Skeletal muscle cell (primary cell): Measurements from ENCODE around the gene RNASE4.
"Not testable (repeated sequence)": the region's sequence is repeated elsewhere in the genome, so short reads cannot be mapped to it uniquely, and the experiment has no call there.

Experiments used
- DNase-seq: peaks from one replicate; pipeline ENCODE4 v3.0.0-alpha.2; 2010; ENCODE audit warnings: low read depth
- H3K4me3 ChIP-seq: 2 replicates; pipeline ENCODE4 v1.5.1; 2011; ENCODE audit warnings: low read depth, mild to moderate bottlenecking, control low read depth, low read length, moderate library complexity

Gene RNASE4

GRCh38 chr14:20683891-20684661, at the start of gene RNASE4:
Gene RNASE4 (plus strand): TSS chr14:20684560. CDS start chr14:20699372, 14,812 bp downstream.
- peak; percentile 70 for DNase-seq
- peak within 1 kb of the TSS; percentile 93 for H3K4me3 ChIP-seq

- no peak within 1 kb of the TSS for H3K4me3 ChIP-seq
- DNase-seq = no peak
Observed at GRCh38 chr14:20641591-20641990, 42.8 kb upstream of the RNASE4 start, which contains the start of gene OR6S1. Gene OR6S1 (minus strand): TSS chr14:20641691. CDS start chr14:20641691, 0 bp downstream.

- DNase-seq = no peak
- no peak overlapping the region for H3K4me3 ChIP-seq
Observed at GRCh38 chr14:20642182-20642581, 42.2 kb upstream of the RNASE4 start.

- not testable (repeated sequence) for H3K4me3 ChIP-seq, DNase-seq
Observed at GRCh38 chr14:20642755-20643154, 41.6 kb upstream of the RNASE4 start.

- no peak for DNase-seq
- no peak overlapping the region for H3K4me3 ChIP-seq
Observed at GRCh38 chr14:20644520-20644919, 39.8 kb upstream of the RNASE4 start.

GRCh38 chr14:20645481-20645880, 38.9 kb upstream of the RNASE4 start:
- no peak for DNase-seq
- no peak overlapping the region for H3K4me3 ChIP-seq

GRCh38 chr14:20652996-20653975, 31.1 kb upstream of the RNASE4 start:
- H3K4me3 ChIP-seq = peak overlapping the region; percentile 31
- DNase-seq = peak; percentile 10

GRCh38 chr14:20655851-20656250, 28.5 kb upstream of the RNASE4 start:
- no peak overlapping the region for H3K4me3 ChIP-seq
- DNase-seq = no peak

- no peak for DNase-seq
- no peak overlapping the region for H3K4me3 ChIP-seq
Observed at GRCh38 chr14:20656274-20656673, 28.1 kb upstream of the RNASE4 start.

- no peak for DNase-seq
- H3K4me3 ChIP-seq = no peak overlapping the region
Observed at GRCh38 chr14:20657216-20658211, 26.8 kb upstream of the RNASE4 start.

GRCh38 chr14:20658246-20658645, 26.1 kb upstream of the RNASE4 start:
- no peak for DNase-seq

GRCh38 chr14:20659336-20659735, 25.0 kb upstream of the RNASE4 start:
- no peak for DNase-seq
- H3K4me3 ChIP-seq = no peak overlapping the region

More at GRCh38 chr14:20658246-20658645, 26.1 kb upstream of the RNASE4 start:
- no peak overlapping the region for H3K4me3 ChIP-seq

- no peak for DNase-seq
- no peak overlapping the region for H3K4me3 ChIP-seq
Observed at GRCh38 chr14:20659813-20660395, 24.5 kb upstream of the RNASE4 start.

GRCh38 chr14:20661197-20661596, 23.2 kb upstream of the RNASE4 start:
- H3K4me3 ChIP-seq = no peak overlapping the region
- DNase-seq = no peak

- DNase-seq = no peak
Observed at GRCh38 chr14:20662968-20663732, 21.2 kb upstream of the RNASE4 start.

GRCh38 chr14:20666400-20666961, 17.9 kb upstream of the RNASE4 start:
- H3K4me3 ChIP-seq, DNase-seq: not testable (repeated sequence)

More at GRCh38 chr14:20662968-20663732, 21.2 kb upstream of the RNASE4 start:
- peak overlapping the region; percentile 24 for H3K4me3 ChIP-seq

GRCh38 chr14:20667957-20668356, 16.4 kb upstream of the RNASE4 start:
- no peak for DNase-seq
- H3K4me3 ChIP-seq = no peak overlapping the region

- no peak for DNase-seq
- no peak overlapping the region for H3K4me3 ChIP-seq
Observed at GRCh38 chr14:20668969-20669368, 15.4 kb upstream of the RNASE4 start.
